Fibroblast of skin of left quadriceps (primary cell): ENCODE results near the gene IL25.
"Not testable (repeated sequence)": the region's sequence is repeated elsewhere in the genome, so short reads cannot be mapped to it uniquely, and the experiment has no call there.

Experiments used
- DNase-seq, 2 experiments: peaks; one replicate each; pipeline ENCODE4 v3.0.0-alpha.2; 2013; ENCODE audit warnings: low read depth in 2 of 2

Gene IL25

DNA sequence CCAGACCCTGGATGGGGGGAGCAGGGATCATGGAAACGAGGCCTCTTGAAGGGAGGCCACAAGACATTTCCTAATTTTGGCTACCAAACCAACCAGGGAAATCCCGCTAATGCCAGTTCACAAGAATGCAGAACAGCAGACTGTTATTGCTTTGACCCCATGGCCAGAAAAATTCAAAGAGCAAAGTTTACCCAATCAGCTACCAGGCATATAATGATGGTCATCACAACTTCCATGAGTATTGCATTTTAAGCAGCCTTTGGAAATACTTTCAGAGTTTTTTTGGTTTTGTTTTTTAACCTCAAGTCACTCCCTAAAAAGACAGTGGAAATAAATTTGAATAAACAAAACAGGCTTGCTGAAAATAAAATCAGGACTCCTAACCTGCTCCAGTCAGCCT is at the start of gene IL25:
Gene IL25, plus strand, starts transcription at position 301 of the 400 bp plus-strand sequence.
- DNase-seq = no peak

GRCh38 chr14:23323838-23324454 is 48.7 kb upstream of the IL25 start:
- DNase-seq = no peak

- DNase-seq = no peak
Observed at GRCh38 chr14:23324455-23324846, 48.2 kb upstream of the IL25 start.

DNA sequence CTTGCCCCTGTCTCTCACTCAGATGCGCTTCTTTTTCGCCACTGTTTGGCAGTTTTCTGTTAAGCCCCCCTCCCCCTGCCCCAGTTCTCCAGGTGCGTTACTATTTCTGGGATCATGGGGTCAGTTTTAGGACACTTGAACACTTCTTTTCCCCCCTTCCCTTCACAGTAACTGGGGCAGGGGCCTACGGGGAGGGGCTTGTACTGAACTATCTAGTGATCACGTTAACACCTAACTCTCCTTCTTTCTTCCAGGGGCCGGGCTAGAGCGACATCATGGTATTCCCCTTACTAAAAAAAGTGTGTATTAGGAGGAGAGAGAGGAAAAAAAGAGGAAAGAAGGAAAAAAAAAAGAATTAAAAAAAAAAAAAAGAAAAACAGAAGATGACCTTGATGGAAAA is 47.6 kb upstream of the IL25 start:
- no peak for DNase-seq

DNA sequence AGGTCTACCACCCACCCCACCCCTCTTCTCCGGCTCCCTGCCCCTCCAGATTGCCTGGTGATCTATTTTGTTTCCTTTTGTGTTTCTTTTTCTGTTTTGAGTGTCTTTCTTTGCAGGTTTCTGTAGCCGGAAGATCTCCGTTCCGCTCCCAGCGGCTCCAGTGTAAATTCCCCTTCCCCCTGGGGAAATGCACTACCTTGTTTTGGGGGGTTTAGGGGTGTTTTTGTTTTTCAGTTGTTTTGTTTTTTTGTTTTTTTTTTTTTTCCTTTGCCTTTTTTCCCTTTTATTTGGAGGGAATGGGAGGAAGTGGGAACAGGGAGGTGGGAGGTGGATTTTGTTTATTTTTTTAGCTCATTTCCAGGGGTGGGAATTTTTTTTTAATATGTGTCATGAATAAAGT is 46.9 kb upstream of the IL25 start:
- DNase-seq = not testable (repeated sequence)

DNA sequence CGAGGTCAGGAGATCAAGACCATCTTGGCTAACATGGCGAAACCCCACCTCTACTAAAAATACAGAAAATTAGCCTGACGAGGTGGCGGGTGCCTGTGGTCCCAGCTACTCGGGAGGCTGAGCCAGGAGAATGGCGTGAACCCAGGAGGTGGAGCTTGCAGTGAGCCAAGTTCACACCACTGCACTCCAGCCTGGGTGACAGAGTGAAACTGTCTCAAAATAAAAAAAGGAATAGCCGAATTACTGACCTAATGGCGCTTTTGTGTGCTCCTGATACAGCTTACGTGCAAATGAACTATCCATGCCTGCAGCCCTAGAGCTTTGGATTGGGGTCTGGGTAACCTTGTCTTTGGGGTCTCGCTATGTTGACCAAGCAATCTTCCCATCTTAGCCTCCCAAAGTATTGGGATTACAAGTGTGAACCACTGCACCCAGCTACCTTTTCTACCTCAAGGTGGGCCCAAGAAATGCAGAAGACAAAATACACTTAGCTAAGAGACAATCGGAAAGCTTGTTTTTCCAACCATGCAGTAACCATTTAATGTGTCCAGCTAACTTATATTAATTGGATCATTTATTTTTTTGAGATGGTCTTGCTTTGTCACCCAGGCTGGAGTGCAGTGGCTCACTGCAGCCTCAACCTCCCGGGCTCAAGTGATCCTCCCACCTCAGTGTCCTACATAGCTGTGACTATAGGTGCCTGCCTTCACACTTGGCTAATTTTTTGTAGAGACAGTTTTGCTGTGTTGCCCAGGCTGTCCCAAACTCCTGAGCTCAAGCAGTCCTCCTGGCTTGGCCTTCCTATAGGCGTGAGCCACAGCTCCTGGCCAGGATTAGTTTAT is 45.9 kb upstream of the IL25 start:
- no peak for DNase-seq

DNA sequence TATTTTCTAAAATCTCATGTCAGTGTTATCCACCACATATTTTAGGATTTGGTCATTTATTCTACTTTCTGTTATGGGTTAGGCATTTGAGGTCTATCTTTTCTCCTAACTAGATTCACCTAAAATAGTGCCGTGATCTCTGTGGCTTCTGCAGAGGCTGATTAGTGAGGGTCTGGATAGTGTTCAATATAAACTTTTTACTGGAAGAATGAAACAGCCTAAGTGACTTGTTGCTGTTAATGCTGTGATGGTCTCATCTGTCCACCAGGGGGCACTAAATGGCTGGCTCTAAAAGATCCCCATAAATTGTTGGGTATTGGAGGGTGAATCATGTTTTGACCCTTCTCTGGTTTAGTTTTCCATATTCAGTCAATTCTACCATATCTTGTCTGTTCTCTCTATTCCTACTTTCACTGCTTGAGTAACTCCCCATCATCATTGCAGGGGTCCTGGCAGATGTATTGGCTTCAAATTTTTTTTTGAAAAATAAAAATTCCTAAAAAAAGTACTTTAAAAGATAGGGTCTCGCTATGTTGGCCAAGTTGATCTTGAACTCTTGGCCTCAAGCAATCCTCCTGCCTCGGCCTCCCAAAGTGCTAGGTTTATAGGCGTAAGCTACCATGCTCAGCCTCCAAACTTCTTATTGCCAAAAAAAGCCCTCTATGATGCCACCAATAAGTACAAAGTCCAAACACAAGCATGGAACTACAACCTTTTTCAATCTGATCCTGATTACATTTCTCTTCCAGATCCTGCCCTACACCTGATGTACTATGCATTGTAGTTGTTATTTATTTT is 44.5 kb upstream of the IL25 start:
- peak; percentile 51 to 59 for DNase-seq

DNA sequence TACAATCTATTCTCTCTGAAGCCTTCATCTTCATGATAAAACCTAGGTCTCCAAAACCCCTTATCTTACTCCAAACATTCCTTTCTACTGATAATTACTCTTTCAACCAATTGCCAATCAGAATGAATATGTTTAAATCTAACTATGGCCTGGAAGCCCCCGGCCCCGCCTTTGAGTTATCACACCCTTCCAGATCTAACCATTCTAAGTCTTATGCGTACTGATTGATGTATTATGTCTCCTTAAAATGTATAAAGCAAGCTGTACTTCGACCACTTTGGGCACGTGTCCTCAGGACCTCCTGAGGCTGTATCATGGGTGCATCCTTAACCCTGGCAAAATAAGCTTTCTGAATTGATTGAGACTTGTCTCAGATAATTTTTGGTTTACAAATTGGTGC is 37.0 kb upstream of the IL25 start:
- DNase-seq = no peak

DNA sequence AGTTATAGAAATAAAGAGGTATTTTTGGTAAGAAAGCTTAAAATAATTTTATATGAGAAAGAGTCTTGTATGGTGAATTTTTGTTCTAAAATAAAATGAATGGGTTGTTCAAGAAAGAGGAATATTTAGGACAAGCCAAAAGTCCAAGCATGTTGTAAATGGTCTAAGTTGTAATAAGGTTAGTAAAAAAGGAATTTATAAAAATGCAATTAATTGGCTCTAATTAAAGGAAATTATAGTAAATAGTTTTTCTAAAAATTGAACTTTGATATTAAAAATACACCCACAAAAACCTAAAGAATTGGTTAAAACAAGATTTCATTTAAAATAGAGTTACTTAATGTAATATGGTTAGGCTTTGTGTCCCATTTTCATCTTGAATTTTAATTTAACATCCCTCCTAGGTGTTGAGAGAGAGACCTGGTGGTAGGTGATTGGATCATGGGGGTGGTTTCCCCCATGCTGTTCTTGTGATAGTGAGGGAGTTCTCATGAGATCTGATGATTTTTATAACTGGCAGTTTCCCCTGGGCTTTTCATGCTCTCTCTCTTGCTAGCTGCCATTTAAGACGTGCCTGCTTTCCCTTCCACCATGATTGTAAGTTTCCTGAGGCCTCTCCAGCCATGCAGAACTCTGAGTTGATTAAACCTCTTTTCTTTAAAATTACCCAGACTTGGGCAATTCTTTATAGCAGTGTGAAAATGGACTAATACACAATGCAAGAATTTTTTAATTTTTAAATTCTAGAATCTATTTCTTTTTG is 32.9 kb upstream of the IL25 start:
- no peak for DNase-seq

GRCh38 chr14:23344481-23344880 is 28.1 kb upstream of the IL25 start:
- DNase-seq = no peak

DNA sequence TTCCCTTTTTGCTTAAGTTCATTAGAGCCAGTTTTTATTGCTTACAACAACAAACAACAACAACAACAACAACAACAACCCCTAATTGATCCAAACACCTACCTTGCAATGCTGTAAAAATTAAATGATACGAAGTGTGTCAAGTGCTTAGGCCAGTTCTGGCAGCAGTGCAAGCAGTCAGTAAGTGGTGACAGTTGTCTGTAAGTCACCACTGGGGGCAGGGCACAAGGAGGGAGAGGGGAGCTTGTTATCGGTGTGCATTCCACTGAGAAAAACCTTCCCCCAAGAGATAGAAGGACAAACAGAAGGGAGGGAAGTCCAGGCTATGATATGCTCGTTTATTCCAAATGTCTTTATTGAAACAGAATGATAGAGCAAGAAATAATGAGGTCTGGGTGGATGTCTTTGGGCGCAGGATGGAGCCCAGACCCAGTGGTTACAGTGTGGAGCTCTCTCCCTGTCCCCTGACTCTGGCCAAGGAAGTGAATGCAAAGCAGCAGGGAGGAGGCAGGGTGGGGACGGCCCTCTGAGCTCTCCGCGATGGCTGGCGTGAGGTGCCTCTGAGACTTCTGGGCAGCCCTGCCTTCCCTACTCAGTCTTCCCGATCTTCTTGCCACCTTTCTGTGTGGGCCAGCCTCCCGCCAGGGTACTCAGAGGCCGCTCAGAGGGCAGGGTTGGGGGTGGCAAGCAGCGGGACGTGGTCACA is 26.5 kb upstream of the IL25 start:
- DNase-seq = no peak

- no peak for DNase-seq
Observed at GRCh38 chr14:23346693-23347405, 25.8 kb upstream of the IL25 start.

GRCh38 chr14:23347406-23348296 is 25.0 kb upstream of the IL25 start:
- no peak for DNase-seq

DNA sequence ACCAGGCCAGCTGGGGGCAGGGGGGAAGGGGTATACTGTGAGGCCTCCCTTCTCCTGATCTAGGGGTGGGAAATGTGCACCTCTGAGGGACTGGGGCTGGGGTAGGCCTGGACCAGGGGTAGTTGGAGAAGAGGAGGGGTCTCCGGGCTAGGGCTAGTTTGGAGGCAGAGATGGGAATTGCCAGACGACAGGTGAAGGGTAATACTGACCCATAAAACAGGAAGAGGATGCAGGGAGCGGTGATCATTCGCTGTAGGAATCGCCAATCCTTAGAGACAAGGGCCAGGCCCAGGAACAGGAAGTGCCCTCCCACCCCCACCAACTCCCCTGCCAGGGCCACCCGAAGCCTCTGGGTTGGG is 24.3 kb upstream of the IL25 start:
- no peak for DNase-seq

DNA sequence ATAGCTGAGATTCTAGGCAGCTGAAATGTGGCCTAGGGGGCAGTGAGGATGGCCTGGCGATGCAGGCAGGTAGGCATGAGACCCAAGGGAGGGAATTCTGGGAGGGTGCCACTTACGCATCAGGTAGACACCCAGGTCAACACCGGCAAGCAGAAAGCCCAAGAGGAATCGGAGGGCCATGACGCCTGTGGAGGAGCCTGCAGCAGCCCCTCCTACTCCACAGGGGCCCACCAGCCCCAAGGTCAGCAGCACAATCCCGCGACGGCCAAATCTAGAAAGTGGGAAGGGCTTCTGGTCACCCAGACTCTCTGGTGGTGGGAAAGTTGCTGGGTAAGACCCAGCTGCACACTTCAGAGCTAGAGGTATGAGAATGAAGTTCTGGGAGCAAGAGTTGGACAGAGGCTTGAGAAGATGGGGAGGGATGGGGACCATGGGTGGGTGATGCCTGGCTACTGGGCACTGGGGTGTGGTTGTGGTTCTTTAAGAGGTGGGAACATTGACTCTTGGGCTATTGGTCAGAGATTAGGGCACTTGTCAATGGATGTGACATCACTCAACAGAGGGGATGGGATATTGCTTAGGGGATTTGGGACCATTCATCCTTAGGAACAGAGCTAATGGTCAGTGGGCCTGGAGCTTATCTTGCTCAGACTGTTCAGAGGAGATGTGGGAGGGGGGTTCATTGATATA is 23.3 kb upstream of the IL25 start:
- DNase-seq = no peak

- no peak for DNase-seq
Observed at GRCh38 chr14:23351681-23352505, 20.7 kb upstream of the IL25 start.

- peak; percentile 82 to 84 for DNase-seq
Observed at GRCh38 chr14:23352506-23353432, 19.8 kb upstream of the IL25 start, which contains the start of gene SLC22A17. Gene SLC22A17 (minus strand): TSS chr14:23352887.
